Adipose tissue (tissue), 3 donors: ENCODE measurements around the gene KLF13. TPM values are rescaled to one million over a fixed set of nuclear protein-coding genes. Genes with fewer than 3 reads are reported as not detected.
A peak's percentile ranks its signal among the peaks of the same experiment; 100 is the strongest.

Experiments
- H3K27ac ChIP-seq: one replicate; pipeline ENCODE4 v1.5.1; 2013; ENCODE audit warnings: low read depth, low read length
- WGBS, 3 donors: extraction: QIAGEN DNeasy Blood & Tissue Kit; methylation state at CpG; one replicate each; pipeline ENCODE4 v1.1.7; 2013; 5-methylcytosine and 5-hydroxymethylcytosine counted together
- polyA plus RNA-seq, 3 donors: library from polyadenylated mRNA; stranded (reverse); fragments of 200-250 nt; gene quantifications; one replicate each; pipeline ENCODE4 v1.2.3, GENCODE V29; 2013
- donor health status: healthy with polysubstance abuse.
- donor health status: Bipolar disorder and iron deficiency.
- donor health status: healthy.

KLF13 gene
- polyA plus RNA-seq, 3 donors: 44.3 to 74.0 (median 46.9) TPM

DNA sequence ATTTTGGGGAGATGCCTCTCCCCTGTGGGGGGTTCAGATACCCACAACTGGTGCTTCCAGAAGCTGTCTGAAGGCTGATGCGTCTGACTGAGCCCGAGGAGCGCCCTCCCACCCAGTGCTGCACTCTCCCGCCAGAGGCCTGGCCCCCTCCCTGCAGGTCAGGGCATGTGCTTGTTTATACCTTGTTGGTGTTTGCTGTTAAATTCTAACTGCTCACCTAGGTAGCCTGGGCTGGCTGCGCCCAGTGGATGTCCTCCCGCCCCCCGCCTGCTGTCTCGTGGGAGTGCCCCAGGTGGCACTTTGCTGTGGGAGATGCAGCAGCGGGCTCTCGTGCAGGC lies 12.9 kb downstream of the KLF13 start:
- peak overlapping the region; percentile 48 for H3K27ac ChIP-seq
- 34 to 83% (median 82%) methylated on average over 10 of the region's 10 CpGs for WGBS, 3 donors

DNA sequence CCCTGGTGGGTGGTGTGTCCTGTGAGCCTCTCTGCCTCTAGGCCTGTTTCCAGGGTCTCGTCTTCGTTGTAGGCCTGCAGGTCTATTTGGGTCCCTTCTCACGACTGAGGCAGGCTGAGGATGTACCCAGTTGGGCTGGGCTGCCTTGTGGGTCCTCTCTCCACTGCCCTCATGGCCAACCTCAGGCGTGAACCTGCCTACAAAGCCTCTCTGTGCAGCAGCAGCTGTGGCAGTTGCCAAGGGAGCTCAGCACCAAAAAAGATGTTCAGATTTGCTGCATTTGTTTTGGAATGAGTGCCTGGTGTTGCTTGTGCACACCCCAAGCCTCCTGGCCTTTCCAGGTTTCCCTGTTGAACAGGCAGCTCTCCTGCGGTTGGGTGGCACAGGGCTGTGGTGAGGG lies 13.4 kb downstream of the KLF13 start:
- 52 to 89% (median 87%) methylated on average over 5 of the region's 5 CpGs for WGBS, 3 donors
- H3K27ac ChIP-seq: no peak overlapping the region

DNA sequence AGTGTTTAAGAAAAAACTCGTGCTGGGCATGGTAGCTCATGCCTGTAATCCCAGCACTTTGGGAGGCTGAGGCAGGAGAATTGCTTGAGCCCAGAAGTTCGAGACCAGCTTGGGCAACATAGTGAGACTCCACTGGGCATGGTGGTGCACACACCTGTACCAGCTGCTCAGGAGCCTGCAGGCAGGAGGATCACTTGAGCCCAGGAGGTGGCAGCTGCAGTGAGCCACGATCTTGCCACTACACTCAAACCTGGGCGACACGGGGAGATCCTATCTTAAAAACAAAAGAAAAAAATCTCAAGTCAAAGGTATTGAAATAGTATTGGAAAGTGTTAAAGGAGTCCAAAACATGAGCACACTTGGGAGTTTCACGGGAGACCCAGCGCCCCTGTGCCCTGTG lies 14.0 kb downstream of the KLF13 start:
- 73 to 91% (median 86%) methylated on average over 7 of the region's 7 CpGs for WGBS, 3 donors
- no peak overlapping the region for H3K27ac ChIP-seq

DNA sequence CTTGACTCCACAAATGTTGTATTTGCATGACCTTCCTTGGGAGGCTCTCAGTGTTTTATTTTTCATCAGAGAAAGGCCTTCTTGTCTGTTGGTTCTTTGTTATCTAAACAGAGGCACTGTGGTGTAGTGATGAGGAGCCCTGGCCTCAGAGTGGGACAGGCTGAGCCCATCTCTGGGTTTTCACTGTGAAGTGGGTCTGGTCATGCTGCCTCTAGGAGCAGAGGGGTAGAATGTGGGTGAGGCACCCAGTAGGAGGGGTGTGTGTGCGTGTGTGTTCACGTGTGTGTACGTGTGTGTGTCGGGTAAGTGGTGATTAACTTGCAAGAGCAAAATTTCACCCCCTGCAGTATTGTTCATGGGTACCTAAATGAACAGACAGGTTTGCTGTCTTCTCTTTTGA lies 14.4 kb downstream of the KLF13 start:
- 87 to 92% (median 88%) methylated on average over 4 of the region's 4 CpGs for WGBS, 3 donors
- H3K27ac ChIP-seq: no peak overlapping the region

DNA sequence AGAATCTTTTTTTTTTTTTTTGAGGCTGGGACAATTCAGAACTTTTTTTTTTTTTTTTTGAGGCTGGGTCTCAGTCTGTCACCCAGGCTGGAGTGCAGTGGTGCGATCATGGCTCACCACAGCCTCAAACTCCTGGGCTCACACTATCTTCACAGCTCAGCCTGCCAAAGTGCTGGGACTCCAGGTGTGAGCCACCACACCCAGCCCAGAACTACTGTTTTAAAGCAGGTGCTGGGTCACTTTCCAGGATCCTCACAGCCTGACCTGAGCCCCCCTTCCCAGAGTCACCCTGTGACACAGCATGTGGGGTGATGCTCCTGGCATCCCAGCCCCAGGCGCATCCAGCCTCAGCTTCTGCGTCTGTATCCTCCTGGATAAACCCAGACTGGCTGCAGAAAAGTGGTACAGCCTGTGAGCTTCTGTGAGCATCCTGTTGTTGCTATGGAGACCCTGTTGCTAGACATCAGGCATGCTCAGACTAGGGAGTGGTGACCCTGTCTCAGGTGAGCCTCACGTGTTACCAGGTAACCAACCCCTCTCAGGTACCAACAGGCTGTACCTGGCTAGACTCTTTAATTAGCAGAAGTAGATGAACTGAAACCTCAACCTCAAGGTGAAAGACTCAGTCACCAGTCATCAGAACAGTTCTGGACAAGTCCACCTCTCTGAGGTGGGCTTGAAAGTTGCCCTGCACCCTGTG lies 15.0 kb downstream of the KLF13 start:
- no peak overlapping the region for H3K27ac ChIP-seq
- 91 to 94% (median 93%) methylated on average over 4 of the region's 4 CpGs for whole genome bisulfite sequencing, 3 donors

DNA sequence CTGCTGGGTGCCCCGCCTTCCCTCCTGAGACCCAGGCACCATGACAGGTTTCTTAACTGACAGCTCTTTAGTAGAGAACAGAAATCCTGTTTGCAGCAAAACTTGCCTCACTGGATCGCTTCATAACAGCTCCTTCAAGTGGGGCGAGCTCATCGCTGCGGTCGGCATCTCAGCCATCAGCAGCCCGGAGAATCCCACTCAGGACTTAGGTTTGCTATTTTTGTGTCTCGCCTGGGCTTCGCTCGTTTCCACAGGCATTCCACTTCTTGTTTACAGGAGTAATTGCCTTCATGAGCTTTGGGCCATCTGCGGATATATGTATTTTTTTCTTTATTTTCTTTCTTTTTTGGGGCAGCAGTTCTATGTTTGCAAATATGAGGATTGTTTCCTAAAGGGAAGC lies 15.7 kb downstream of the KLF13 start:
- 77 to 89% (median 86%) methylated on average over 11 of the region's 11 CpGs for WGBS, 3 donors
- H3K27ac ChIP-seq: no peak overlapping the region

DNA sequence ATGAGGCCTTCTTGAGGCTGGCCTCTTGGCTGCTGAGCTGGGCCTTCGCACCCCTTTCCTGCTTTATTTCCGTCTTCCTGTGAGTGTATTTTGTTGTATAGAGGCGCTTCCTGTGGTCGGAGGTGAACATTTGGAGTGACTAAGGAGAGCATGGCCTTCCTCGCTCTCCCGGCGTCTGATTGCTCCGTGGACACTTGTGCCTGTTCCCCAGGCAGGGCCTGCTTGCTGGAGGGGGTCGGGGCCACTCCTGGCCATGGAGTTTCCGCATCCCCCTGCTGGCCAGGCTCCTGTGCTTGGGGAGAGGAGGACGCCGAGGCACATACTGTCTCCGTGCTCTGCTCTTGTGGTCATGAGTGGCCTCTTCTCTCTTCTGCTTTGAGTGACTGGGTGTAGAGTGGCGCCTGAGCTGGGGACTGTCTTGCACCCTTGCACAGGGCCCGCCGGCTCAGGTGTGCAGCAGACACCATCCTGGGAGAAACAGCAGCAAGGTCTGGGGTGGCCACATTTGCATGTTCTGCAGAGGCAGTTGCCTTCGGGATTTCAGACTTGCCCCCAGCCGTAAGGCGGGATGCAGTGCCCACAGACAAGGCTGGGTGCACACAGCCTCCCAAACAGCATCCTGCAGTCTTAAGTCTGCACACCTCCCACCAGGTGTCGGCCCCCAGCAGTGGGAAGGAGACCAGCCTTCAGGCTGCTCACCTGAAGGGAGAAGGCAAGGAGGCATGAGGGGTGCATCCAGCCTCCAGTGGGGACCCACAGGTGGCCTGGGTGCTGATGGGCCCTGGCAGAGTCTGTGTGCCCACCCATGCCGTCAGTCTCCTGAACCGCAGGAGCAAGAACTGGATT lies 16.4 kb downstream of the KLF13 start:
- H3K27ac ChIP-seq: no peak overlapping the region
- WGBS, 3 donors: 56 to 73% (median 61%) methylated on average over 22 of the region's 22 CpGs

DNA sequence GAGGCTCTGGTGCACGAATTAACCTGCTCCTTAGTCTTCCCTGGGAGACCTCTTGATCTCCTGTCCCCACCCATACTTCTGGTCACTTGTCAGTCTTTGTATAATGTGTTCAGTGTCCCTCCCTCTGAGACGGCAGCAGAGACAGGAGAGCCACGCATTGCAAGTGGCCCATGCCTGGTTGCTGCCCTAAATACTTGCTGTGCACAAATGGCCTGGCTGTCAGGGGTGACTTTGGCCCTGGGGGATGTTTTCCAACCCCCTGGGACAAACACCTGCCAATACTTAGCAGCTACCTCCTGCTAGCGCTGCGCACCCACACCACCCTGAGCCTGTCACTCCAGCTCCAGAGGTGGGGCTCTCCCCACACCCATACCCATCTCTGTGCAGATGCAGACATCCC lies 17.2 kb downstream of the KLF13 start:
- 50 to 61% (median 56%) methylated on average over 5 of the region's 5 CpGs for WGBS, 3 donors
- no peak overlapping the region for H3K27ac ChIP-seq

DNA sequence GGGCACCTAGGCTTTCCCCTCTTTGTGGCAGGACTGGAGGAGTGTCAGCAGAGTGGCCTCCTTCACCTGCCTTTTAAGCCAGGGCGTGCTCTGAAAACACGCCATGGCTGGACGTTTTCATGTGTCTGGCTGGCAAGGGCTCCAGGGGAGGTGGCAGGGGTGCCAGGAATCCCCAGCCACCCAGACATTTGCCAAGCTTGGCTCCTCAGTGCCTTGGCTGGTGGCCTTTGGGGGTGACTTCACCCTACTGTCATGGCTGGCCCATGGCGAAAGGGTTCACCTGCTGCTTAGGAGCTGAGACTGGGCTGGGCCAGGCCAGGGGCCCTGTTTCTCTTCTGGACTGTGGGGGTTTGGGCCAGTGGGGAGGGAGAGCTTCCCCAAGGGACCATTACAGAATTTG lies 17.6 kb downstream of the KLF13 start:
- 41 to 66% (median 56%) methylated on average over 4 of the region's 4 CpGs for WGBS, 3 donors
- H3K27ac ChIP-seq: no peak overlapping the region

DNA sequence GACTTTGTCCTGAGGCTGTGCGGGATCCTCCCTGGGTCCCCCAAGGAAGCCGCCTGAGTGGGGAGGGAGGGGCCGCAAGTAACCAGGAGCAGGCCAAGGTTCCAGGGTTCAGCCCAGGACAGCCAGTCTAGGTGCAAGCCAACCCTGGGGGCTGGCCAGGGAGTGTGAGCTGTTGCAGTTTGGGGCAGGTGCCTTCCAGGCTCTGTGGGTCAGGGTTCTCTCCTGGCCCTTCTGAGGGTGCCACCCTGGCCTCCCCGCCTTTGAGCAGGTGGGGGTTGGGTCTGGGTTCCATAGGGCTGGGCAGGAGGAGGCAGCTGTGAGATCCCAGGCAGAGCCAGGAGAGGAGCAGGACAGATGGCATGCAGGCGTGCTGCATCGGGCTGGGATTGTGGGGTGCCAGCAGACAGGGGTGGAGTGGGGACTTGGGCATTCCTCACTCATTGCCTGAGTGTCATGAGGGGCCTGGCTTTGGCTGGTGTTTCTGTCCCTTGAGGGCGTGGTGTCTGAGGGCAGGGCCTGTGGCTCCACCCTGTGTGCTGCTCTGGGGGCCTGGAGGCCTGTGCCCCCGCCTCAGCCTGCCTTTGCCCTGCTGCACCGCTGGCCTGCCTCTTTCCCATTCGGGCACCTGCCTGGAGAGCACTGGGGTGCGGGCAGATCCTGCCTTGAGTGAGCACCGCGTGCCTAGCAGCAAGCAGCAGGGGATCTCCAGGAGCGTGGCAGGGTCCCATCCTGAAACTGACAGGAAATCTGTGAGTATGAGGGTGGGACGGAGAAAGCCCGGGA lies 18.4 kb downstream of the KLF13 start:
- H3K27ac ChIP-seq: no peak overlapping the region
- 51 to 60% (median 57%) methylated on average over 16 of the region's 16 CpGs for WGBS, 3 donors

DNA sequence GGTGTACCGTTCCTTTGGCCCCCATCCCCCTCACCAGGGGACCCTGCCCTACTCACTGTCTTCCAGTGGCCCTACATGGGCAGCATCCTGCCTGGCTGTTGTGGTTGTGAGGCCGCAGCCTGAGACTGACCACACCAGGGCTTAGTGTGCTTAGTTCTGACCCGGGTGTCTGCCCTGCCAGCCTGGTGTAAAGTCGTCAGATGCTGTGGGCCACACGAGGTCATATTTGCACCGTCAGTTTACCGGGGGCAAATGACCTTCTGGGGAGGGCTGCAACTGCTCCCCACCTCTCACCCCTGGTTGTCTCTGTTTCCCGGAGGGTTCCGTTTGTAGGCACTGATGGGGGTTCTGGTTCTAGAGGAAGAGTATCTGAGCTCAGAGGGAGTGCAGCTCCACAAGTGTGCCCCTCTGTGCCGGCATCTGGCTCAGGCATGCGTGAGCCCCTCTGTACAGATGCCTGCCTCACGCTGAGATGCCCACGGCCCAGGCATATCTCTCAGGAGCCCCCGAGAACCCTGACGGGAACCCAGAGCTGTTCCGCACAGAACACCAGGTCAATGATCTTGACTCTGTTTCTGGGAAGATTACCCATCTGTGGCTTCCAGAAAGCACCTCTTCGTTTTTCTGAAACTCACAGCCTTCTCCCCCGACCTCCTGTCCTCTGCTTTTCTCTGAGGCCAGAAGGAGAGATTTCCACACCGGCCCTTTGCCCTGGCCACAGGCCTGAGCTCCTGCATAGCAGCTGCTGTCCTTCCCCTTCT lies 19.2 kb downstream of the KLF13 start:
- no peak overlapping the region for H3K27ac ChIP-seq
- WGBS, 3 donors: 55 to 75% (median 67%) methylated on average over 19 of the region's 19 CpGs

DNA sequence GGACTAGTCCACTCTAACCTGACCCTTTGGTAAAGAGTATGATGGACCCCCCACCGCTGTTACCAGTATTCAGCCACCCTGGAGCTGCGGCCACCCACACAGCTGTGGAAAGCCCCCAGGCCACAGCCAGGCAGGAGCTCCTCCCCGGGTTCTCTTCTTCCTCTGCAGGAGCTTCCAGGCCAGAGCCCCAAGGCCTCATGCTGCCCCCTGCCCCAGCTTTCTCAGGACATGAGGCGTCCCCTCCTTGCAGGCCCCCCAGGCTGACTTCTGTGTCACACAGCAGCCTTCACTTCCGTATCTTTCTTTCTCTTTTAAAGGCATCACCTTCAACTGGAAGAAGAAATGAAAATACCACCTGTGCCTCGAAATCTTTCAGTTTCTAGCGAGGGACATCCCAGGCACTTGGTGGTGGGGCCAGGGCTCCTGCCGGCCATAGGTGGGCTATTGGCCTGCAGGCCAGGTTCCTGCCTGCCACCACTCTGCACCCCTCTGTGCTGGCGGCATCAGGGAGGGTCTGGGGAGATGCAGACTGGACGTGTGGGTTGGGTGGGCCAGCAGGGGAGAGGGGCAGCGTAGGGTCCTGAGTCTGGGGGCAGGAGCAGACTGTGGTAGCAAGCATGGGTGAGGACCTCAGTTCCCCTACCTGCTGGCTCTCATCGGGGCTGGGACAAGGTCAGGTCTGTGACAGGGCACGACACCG lies 19.9 kb downstream of the KLF13 start:
- no peak overlapping the region for H3K27ac ChIP-seq
- WGBS, 3 donors: 72 to 79% (median 77%) methylated on average over 13 to 14 of the region's 14 CpGs

DNA sequence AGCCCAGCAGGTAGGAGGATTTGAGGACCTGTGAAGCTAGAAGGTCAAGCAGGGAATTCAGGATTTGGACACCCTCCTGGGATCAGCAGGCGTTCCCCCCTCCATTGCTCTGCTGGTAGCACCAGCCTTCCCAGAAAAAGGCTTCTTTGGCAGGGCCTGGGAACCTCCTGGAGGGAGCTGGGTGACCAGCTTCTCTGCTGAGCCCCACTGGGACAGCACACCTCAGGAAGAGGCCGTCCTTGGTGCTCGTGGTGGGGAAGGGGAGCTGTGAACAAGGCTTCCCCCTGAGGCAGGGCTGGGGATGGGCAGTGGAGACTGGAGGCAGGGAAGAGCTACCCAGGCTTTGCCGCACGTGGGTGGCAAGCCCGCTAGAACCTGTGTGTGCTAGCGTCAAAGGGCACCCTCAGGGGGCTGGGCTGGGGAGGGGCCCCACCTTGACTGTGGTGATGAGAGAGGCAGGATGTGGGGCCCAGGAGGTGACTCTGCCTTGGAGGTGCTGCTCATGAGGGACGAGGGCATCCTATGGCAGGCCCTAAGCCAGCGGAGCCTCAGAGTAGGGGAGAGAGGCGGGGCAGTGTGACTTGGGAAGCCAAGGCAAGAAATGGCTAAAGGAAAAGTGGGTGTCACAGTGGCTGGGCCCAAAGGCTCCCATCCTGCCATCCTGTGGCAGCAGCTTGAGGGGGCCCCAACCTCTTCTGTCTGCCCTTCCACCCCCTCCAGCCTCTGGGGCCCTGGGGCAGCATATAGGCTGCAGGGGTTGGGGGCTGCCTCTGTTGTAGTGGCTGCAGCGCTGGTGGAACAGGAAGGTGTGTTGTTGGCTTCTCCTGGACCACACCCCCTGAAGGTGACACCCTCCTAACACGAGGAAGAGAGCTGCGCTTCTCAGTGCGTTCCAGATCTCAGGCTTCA lies 20.7 kb downstream of the KLF13 start:
- WGBS, 3 donors: 79 to 82% (median 79%) methylated on average over 13 to 14 of the region's 14 CpGs
- H3K27ac ChIP-seq: no peak overlapping the region

DNA sequence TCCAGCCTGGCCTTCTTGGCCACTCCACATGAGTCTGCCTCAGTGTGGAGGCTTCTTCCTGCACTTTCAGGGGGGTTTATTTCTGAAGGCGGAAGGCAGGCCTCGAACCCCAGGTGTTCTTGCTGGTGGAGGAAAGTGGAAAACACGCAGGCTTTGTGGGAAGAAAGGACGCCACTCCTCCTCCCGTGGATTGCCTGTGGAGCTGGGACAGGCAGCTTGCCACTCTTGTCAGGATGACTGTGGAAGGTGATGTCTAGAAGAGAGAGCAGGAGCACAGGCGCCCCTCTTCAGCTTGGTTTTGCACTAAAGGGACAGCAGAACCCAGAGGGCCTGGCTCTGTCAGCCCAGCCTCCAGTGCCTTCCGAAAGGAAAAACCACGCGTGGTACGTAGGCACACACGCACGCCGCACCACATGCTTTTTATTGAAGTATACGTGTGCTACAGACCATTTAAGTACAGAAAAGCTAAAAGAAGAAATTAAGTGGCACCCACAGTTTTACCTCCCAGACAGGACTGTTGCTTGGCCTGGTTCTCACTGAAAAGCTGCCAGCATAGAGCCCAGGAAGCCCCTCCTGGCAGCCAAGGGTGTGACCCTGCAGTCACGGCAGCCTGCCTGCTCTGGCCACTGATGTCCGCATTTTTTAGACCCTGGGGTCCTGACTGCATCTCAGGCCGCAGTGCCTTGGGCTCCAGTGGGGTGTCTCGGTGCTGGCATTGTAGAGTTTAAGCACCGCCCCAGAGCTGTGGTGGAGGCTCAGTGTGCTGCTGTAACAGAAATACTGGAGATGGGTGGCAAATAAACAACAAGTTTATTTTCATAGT lies 21.6 kb downstream of the KLF13 start:
- H3K27ac ChIP-seq: no peak overlapping the region
- 88 to 91% (median 89%) methylated on average over 19 of the region's 19 CpGs for WGBS, 3 donors

DNA sequence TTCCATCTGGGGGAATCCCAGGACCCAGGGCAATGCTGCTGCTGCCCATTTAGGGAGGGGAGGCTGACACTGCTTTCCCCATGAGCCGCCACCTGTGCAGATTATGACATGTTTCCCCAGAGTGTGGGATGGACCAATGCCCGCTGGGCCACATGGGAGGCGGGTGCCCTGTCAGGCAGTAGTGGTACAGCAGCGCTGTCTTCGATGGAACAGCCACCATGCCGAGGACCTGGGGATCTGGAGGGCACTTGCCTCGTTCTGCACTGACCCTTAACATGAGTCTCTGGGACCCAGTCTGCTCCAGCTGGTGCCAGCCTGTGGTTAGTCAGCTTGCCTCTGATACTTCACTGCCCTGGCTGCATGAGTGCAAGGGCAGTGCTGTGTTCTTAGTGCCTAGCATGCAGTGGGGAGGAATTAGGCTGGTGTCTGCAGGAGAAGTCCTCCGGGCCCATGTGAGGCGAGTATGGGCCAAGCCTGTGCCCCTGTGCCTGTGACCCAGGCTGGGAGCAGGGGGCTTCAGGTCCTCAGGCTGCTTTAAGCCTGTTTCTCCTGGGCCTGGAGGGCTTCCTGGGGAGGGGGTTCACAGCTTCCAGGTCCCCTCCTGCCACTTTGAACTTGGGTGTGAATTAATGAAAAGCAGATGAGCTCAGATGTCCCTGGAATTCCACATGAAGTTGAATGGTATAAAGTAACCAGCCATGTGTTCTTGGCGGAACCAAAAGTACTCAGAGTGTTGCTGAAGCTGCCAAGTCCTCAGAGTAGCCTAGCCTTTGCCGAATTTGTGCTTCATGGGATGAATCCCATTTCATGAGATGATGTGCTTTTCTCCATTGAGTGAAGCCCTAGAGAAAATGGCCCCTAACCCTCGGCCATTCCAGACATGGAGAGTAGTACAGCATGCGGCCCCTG lies 22.9 kb downstream of the KLF13 start:
- WGBS, 3 donors: 85 to 87% (median 85%) methylated on average over 13 of the region's 13 CpGs
- no peak overlapping the region for H3K27ac ChIP-seq
